GM19239 (cell line): ENCODE results near the gene CD8B.

Source experiments
- DNase-seq: peaks from one replicate; pipeline ENCODE4 v3.0.0; 2011; ENCODE audit warnings: low spot score; ENCODE audit not compliant: insufficient read length
- FAIRE-seq: peaks from 2 replicates; lab custom pipeline; 2011; peaks lifted over from hg19 to GRCh38; lab: Jason Lieb, UNC

The CD8B gene

GRCh38 chr2:86779971-86780370 is 81.7 kb downstream of the CD8B start:
- no peak for DNase-seq
- FAIRE-seq, result no peak

GRCh38 chr2:86778957-86779356 is 82.7 kb downstream of the CD8B start:
- FAIRE-seq, result no peak
- DNase-seq, result no peak

- no peak for FAIRE-seq
- DNase-seq, result no peak
Measured at GRCh38 chr2:86776532-86776931, 85.2 kb downstream of the CD8B start.

GRCh38 chr2:86775338-86775737 is 86.3 kb downstream of the CD8B start:
- FAIRE-seq (no peak), DNase-seq (no peak)

- FAIRE-seq (no peak), DNase-seq (no peak)
Measured at GRCh38 chr2:86774862-86775261, 86.8 kb downstream of the CD8B start.

- FAIRE-seq (no peak), DNase-seq (no peak)
Measured at GRCh38 chr2:86772611-86773010, 89.1 kb downstream of the CD8B start.

GRCh38 chr2:86770816-86771301 is 90.8 kb downstream of the CD8B start:
- FAIRE-seq (no peak), DNase-seq (no peak)

GRCh38 chr2:86769838-86770237 is 91.8 kb downstream of the CD8B start:
- FAIRE-seq, result no peak

GRCh38 chr2:86768189-86768949 is 93.3 kb downstream of the CD8B start:
- FAIRE-seq (no peak), DNase-seq (no peak)

More at GRCh38 chr2:86769838-86770237, 91.8 kb downstream of the CD8B start:
- DNase-seq, result no peak
